Measurements from ENCODE around the gene AGT.
"Not testable (repeated sequence)": the region's sequence is repeated elsewhere in the genome, so short reads cannot be mapped to it uniquely, and the experiment has no call there.

Gene AGT

GRCh38 chr1:230743899-230744298 is 30.0 kb upstream of the AGT start:
- peak in 1 of 2 experiments; percentile 28 for DNase-seq

- no peak for DNase-seq
Measured at GRCh38 chr1:230739564-230740290, 25.8 kb upstream of the AGT start.

GRCh38 chr1:230737622-230738262 is 23.8 kb upstream of the AGT start:
- DNase-seq = no peak

DNA sequence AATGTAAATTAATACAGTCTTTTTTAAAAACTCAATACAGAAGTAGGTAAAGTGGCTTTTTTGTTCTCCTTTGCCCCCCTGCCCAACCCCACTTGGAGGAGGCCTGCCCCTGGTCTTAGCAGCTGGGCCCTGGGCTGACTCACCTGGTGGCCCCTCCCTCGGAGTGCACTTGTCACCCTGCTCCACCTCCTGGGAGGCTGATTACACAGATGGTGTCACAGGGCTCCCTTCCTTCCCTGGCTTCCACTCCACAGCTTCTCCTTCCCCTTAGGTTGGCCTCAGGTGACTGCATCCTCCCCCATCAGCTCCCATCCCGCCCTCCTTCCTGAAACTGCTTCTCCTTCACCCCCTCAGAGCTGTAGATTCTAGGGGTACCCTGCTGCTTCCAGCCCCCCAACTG is 21.5 kb upstream of the AGT start:
- no peak for DNase-seq

DNA sequence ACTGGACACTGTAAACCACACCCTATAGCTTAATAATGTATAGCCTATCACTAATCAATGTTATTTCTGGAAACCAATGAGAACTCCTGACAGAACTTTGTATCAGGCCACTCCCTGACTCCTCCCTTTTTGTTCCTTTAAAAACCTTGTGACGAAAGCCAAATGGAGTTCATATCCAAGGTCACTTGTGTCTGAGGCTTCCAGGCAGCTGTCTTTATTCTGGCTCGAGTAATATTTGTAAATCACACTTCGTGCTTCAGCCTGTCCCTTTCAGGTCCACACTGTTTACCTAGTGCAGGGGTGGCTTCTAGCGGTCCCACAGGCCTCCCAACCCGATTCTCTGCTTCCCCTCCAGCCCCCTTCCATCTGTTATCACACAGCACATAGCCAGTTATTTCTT is 17.1 kb upstream of the AGT start:
- peak in 1 of 2 experiments; percentile 20 for DNase-seq

- peak in 1 of 2 experiments; percentile 73 for DNase-seq
Measured at GRCh38 chr1:230728710-230729392, 14.9 kb upstream of the AGT start.

DNA sequence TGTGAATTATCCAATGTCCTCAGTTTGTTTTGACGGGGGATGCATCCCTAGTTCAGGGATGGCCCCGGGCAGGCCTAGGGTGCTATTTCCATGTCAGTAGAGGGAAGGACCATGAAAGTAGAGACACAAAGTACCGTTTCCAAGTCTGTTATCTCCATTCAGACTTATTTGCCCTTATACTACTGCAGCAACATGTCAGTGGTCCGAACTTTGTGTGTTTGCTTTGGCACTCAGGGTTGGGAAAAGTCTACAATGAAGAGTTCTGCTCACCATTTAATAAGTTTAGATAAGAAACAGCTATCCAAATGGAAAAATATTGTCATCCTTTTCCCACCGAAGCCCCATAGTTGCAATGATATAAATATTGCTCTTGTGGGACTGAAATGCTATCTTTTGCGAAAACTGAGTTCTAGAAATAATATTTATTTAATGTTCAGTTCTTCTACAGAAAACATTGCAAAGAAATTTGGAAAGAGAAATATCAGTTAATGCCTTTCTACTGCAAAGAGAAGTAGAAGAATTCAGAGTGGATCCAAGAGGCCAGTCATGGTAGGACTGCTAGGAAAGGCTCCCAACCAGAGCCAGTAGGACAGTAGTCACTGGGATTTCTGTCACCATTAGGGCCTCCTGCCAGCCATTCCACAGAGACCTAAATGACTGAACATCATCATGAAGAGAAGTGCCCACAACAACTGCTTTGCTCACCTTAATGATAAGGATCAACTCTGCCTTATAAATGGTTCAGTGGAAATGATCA is 11.5 kb upstream of the AGT start:
- DNase-seq = no peak

DNA sequence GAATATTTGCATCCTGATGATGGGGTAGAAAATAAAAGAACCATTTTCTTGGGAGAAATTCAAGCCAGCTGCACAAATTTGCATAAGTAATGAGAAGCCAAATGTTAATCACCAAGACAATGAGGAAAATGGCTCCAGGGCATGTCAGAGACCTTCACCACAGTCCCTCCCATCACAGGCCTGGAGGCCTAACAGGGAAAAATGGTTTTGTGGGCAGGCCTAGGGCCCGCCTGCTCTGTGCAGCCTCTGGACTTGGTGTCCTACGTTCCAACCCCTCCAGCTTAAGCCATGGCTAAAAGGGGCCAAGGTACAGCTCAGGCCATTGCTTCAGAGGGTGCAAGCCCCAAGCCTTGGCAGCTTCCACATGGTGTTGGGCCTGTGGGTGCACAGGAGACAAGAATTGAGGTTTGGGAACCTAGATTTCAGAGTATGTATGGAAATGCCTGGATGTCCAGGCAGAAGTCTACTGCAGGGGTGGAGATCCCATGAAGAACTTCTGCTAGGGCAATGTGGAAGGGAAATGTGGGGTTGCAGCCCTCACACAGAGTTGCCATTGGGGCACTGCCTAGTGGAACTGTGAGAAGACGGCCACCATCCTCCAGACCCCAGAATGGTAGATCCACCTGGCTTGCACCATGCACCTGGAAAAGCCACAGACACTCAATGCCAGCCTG is 8.1 kb upstream of the AGT start:
- DNase-seq = not testable (repeated sequence)

- DNase-seq = no peak
Measured at GRCh38 chr1:230717251-230717650, 3.3 kb upstream of the AGT start.

DNA sequence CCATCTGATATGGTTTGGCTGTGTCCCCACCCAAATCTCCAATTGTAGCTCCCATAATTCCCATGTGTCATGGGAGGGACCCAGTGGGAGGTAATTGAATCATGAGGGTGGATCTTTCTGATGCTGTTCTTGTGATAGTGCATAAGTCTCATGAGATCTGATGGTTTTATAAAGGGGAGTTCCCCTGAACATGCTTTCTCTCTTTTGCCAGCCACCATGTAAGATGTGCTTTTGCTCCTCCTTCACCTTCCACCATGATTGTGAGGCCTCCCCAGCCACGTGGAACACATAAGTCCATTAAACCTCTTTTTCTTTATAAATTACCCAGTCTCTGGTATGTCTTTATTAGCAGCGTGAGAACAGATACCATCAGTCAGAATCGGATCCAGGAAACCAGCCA is 2.5 kb upstream of the AGT start:
- DNase-seq = not testable (repeated sequence)

- DNase-seq = no peak
Measured at GRCh38 chr1:230715510-230715909, 1.6 kb upstream of the AGT start.

GRCh38 chr1:230713547-230713914 is 391 bp downstream of the AGT start:
- DNase-seq = no peak

- no peak for DNase-seq
Measured at GRCh38 chr1:230713138-230713537, 784 bp downstream of the AGT start.

GRCh38 chr1:230712470-230712942 is 1.4 kb downstream of the AGT start:
- DNase-seq = no peak

DNA sequence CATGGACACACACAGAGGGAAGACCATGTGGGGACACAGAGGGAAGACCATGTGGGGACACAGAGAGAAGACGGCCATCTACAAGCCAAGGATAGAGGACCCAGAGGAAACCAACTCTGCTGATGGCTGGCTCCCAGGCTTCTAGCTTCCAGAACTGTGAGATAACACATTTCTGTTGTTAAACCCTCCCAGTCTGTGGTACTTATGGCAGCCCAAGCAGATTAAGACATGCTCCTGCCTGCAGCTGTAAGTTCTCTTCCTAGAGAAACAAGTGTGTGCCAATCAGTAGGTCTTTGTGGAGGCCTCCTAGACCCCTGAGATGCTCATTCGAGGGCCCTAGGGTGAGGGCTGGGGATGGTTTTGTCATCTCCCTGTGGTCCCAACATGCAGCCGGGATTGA is 2.7 kb downstream of the AGT start:
- DNase-seq = no peak

DNA sequence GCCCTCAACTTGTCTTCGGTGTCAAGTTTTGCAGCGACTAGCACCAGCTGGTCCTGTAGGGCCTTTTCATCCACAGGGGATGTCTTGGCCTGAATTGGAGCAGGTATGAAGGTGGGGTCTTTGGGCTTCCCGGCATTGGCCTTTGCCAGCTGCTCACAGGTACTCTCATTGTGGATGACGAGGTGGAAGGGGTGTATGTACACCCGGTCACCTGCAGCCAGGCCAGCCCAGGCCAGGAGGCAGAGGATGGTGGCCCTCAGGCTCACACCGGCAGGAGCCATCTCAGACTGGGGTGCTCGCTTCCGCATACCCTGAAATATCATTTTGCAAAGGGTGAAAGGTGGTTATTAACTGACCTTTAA is 3.4 kb downstream of the AGT start:
- DNase-seq = no peak

GRCh38 chr1:230709619-230710542 is 4.0 kb downstream of the AGT start:
- no peak for DNase-seq

GRCh38 chr1:230708631-230709580 is 5.0 kb downstream of the AGT start:
- DNase-seq = no peak

DNA sequence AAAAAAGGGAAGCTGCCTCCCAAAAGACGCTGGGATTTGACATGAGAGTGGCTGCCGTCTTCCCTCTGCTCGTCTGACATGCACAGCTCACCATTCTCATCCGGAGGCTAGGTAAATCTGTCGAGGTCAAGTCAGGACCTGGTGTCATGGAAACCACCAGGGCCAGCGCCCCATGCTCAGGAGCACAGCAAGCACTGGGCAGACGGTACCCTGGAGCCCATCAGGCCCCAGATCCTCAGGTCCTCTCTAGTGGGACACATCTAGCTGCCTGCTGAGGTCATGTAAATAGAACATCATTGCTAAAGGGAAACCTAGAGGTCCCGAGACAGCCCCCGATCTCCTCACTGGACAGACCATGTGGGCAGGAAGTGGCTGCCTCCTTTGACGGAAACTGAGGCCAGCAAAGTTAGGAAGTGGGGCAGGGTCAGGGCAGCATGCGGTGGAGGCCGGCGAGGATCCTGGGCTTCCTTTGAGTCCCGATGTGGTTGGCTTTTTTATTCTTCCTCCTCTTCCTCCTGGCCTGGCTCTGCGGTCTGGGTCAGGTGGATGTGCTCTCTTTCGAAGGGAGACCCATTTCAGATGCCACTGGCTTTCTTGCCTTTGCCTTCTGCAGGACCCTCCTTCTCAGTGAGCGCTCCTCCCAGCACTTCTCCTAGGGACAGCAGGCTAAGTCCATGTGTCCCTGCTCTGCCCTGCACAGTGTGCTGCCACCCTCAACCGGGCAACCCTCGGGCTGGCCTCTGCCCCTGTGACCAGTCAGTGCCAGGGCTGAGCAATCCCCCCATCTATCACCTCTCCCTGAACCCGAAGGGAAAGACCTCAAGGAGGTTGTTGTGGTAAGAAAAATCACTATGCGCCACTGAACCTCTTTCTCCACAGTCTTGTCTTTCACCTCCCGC is 5.9 kb downstream of the AGT start:
- DNase-seq = no peak
